ENCODE measurements around the gene RGR.

- TF ChIP-seq, protein P1, sequence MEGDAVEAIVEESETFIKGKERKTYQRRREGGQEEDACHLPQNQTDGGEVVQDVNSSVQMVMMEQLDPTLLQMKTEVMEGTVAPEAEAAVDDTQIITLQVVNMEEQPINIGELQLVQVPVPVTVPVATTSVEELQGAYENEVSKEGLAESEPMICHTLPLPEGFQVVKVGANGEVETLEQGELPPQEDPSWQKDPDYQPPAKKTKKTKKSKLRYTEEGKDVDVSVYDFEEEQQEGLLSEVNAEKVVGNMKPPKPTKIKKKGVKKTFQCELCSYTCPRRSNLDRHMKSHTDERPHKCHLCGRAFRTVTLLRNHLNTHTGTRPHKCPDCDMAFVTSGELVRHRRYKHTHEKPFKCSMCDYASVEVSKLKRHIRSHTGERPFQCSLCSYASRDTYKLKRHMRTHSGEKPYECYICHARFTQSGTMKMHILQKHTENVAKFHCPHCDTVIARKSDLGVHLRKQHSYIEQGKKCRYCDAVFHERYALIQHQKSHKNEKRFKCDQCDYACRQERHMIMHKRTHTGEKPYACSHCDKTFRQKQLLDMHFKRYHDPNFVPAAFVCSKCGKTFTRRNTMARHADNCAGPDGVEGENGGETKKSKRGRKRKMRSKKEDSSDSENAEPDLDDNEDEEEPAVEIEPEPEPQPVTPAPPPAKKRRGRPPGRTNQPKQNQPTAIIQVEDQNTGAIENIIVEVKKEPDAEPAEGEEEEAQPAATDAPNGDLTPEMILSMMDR (conservative IDR thresholded peaks at IDR 0.05 in 1 of 2, IDR thresholded peaks at IDR 0.05 in 1 of 2; ENCODE audit: extremely low read depth in 1 of 2, insufficient read depth in 1 of 2, low read depth in 1 of 2, low read length in 2 of 2), result no peak
- no peak for TF ChIP-seq EZH2 (IDR thresholded peaks at IDR 0.05; ENCODE audit: borderline replicate concordance, low read length)
Observed at GRCh38 chr10:84243759-84244158, 1.1 kb upstream of the RGR start.
